ENCODE measurements around the gene GNG14.
"Not testable (repeated sequence)": the region's sequence is repeated elsewhere in the genome, so short reads cannot be mapped to it uniquely, and the experiment has no call there.

The GNG14 gene

GRCh38 chr19:12696366-12697335 is 8.9 kb downstream of the GNG14 start, which contains the start of gene FBXW9:
Gene FBXW9, minus strand, starts transcription at chr19:12696631. Its CDS starts 50 bp downstream, at chr19:12696581.
- DNase-seq: peak; percentile 98

DNA sequence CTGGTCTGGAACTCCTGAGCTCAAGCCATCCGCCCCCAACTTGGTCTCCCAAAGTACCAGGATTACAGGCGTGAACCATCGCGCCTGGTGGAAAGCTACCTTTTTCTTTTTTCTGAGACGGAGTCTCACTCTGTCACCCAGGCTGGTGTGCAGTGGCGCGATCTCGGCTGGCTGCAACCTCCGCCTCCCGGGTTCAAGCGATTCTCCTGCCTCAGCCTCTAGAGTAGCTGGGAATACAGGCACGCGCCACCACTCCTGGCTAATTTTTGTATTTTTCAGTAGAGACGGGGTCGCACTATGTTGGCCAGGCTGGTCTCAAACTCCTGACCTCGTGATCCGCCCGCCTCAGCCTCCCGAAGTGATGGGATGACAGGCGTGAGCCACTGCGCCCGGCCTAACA is 9.6 kb downstream of the GNG14 start:
- not testable (repeated sequence) for DNase-seq

DNA sequence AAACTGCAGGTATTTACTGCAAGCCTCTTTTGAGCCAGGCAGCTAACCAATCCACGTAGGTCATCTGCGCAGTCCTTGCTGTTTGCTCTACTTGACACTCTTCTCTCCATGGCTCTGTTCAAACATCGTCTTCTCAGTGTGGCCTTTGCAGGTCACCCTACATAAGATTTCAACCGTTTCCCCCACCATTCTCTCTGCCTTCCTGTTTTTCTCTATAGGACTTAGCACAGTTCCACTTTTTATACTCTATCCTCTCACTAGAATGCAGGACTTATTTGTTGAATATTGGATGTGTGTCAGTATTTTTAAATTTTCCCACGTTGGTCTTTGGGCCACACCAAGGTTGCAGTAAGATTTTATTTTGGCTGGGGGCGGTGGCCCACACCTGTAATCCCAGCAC is 10.3 kb downstream of the GNG14 start:
- no peak for DNase-seq

DNA sequence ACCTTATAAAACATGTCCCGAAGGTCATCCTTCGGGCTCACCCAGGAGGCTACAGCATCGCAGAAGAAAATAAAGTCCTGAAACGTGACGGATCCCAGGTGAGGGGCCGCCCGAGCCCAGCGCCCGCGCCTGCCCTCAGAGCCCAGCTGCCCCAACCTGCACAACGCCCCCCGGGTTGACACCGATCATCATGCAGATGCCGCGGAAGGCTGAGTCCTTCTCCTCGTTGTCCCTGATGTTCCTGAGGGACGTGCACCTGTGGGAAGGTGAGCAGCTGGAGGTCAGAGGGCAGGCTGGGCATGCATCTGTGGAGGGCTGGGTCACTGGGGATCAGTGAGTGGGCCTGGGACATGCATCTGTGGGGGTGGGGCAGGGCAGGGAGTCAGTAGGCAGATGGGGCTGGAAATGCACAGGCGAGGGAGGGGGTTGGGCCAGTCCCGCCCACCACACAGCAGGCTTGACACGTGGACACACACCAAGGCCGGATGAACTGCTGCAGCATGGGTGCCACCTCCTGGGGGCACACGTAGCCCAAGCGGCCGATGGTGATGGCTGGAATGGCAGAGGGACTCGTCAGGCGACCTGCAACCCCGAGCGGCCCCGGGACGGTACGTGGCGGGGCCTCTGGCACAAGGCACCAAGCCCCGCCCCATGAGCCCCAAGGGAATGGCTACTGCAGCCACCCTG is 13.9 kb downstream of the GNG14 start:
- DNase-seq: no peak

DNA sequence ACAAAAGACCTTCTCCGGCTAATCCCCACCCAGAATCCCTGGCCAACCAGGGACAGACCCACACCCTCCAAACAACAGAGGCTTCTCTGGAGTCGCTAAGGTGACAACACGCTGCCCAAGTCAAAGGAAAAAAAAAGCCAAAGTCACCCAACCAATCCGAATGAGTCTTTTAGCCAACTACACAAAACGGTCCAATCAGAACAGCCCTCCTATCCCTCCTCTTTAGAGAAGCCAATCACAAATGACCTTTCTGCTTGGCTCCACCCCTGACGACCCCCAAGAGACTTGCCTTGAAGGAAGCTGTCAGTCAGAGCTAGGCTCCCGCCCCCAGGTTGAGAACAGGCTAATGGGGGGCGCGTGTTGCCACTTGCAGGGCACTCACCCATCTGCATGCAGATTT is 15.2 kb downstream of the GNG14 start:
- peak; percentile 90 for DNase-seq

GRCh38 chr19:12705169-12705568 is 17.4 kb downstream of the GNG14 start:
- no peak for DNase-seq

DNA sequence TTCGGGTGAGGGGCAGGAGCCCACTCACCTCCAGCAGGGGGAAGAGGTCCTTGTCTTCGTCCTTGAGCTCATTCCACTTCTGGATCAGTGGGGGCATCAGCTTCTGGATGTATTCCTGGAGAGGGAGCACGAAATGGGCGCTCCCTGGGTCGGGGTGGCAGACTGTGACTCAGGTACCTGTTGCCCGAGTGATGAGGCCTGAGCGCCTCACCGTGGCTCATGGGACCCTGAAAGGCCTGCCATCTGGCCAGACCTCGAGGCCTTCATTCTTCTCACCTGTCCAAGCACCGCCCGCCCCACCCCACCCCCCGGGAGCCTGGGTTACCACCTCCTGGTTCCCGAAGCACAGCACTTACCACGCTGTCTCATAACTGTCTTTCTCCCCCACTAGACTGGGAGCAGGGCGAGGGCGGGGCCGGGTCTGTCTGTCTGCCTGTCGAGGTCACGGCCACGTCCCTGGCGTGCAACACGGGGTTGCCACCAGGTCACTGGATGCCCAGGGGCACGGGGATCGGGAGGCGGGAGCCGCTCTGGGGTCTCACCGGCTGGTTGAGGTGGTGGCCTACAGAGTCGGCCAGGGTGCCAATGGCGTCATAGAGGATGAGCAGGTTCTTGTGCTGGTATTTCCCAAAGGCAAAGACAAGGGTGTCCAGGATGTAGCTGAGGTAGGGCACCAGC is 18.0 kb downstream of the GNG14 start:
- no peak for DNase-seq

DNA sequence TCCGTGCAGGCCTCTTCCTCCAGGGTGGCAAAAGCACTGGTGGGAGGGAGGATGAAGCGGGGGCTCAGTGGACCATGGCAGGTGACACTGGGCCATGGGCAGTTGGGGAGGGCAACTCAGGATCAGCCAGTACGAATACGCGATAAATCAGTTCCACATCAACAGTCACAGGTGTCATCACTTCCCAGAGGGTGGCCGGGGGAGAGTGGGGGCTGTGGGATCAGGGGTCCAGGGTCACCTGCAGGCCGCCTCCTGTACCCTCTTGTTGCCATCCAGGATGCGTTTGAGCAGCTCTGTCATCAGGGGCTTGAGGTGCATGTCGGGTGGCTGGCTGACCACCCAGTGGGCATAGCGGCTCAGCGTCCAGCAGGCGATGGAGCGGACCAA is 18.5 kb downstream of the GNG14 start:
- DNase-seq: no peak

- DNase-seq: no peak
Observed at GRCh38 chr19:12708641-12709040, 20.8 kb downstream of the GNG14 start.

GRCh38 chr19:12711187-12711586 is 23.4 kb downstream of the GNG14 start:
- no peak for DNase-seq

DNA sequence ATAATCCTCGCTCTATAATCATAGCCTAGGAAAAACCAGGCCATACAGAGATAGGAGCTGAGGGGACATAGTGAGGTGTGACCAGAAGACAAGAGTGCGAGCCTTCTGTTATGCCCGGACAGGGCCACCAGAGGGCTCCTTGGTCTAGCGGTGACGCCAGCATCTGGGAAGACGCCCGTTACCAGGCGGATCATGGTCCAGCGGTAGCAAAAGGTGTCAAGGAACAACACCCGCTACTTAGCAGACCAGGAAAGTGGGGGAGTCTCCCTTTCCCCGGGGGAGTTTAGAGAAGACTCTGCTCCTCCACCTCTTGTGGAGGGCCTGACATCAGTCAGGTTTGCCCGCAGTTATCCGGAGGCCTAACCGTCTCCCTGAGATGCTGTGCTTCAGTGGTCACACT is 24.3 kb downstream of the GNG14 start:
- DNase-seq: not testable (repeated sequence)

DNA sequence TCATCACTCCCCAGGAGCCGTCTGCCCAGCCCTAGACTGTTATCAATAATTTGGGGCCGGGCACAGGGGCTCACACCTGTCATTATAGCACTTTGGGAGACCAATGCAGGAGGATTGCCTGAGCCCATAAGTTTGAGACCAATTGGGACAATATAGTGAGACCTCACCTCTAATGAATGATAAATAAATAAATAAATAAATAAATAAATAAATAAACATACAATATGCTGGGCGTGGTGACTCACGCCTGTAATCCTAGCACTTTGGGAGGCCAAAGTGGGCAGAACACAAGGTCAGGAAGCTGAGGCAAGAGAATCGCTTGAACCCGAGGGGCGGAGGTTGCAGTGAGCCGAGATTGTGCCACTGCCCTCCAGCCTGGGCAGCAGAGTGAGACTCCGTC is 25.5 kb downstream of the GNG14 start:
- not testable (repeated sequence) for DNase-seq

DNA sequence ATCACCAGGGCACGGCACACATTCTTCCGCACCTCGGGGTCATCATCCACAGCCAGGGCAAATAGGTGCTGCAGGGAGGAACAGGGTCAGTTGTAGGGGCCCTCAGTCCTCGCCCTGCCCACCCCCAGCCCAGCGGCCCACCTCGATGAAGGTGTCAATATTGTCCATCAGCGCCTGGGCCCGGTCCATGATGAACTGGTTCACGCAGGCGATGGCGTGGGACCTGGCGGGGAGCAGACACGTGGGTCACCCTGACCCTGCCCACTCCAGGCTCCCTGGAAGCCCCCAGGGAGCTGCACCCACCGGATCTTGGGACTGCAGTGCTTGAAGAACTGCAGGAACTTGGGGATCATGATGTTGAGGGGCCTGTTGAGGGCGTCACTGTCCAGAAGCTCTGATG is 27.3 kb downstream of the GNG14 start:
- DNase-seq: no peak

DNA sequence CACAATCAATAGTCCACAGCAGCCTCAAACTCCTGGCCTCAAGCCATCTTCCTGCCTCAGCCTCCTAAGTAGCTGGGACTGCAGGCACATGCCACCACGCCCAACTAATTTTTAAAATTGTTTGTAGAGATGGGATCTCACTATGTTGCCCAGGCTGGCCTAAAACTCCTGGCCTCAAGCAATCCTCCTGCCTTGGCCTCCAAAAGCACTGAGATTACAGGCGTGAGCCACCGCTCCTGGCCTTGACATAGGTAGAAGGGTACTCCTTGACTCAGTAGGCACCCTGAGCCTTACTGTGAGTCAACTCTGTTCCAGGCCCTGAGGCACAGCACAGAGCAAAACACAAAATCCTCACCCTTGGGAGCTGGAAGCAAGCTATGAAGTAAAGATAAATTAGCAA is 28.1 kb downstream of the GNG14 start:
- DNase-seq: no peak

DNA sequence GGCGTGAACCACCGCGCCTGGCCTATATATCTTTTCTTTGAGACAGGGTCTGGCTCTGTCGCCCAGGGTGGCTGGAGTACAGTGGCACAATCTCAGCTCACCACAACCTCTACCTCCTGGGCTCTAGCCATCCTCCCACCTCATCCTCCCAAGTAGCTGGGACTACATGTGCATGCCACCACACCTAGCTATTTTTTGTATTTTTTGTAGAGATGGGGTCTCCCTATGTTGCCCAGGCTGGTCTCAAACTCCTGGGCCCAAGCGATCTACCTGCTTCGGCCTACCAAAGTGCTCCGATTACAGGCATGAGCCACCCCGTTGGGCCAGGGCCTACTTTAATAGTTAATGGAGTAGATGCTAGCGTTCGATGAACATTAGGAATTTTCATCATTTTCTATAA is 32.5 kb downstream of the GNG14 start:
- DNase-seq: no peak

GRCh38 chr19:12720851-12721655 is 33.3 kb downstream of the GNG14 start:
- peak; percentile 60 for DNase-seq

DNA sequence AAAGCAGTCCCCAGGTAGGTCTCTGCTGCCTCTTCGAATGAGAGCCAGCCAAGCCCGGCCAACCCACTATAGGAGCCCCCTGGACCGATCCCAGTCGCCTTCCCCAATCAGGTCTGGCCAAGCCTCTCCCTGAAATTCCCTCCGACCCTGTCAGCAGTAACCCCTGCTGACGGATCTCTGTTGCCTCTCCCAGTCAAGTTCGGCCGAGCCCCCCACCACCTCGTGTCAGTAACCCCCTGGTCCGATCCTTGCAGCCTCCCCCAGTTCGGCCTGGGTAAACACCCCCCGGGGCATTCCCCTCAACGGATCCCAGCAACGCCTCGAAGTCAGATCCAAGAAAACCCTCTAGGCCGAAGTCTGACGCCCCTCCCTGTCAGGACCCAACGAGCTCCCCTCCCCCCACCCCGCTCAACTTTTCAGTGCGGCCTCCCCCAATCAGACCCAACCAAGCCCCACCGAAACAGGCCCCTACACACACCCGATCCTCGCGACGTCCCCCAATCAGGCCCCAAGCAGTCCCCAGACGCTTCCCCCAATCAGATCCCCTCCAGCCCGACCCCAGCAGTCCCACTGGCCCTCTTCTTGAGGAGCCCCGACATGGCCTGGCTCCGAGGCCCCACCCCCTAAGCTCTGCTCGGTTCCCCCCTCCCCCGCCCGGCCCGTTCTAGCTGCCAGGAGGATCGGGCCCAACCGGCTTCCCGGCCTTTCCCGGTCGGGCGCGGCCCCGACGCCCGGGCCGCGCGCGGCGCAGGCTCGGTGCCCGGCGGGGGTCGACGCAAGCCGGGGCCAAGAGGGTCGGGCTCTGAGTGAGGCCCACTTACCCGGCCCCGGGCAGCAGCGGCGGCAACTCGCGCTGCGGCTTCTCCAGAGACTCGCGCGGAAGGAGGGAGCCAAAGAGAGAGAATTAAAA is 34.1 kb downstream of the GNG14 start:
- peak; percentile 92 for DNase-seq

DNA sequence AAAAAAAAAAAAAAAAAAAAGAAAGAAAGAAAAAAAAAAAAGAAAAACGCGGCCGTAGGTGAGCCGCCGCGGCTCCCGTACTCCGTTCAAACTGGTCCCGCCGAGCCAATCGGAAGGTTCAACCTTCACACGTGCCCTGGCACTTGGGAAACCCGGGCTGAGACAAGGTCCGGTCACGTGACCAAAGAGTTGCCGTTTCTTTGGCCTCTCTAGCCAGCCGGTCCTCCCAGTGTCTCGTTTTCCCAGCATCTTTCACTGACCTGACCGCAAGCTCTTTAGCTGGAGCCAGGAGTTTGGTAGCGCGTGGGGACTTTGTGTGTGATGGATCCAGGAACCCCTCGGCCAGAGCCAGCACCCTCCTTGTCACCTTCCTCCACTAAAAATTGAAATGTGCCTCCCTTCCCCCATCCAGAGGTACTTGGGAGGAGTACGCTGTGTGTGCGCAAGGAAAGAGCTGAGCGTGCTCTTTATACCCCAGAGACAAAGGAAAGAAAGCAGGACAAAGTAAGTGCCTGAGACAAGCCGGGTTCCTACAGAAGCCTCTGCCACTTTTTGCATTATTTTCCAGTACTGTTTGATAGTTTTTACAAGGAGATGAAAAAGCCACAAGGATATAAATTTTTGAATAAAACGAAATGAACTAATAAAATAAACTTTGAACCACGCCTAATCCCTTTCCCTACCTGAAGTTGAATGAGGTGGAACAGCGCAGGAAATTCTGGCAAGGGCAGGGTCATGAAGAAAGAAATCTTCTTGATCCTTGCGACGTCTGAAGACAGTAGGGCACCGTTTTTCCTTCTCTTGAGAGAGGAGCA is 35.0 kb downstream of the GNG14 start:
- DNase-seq: peak; percentile 100

DNA sequence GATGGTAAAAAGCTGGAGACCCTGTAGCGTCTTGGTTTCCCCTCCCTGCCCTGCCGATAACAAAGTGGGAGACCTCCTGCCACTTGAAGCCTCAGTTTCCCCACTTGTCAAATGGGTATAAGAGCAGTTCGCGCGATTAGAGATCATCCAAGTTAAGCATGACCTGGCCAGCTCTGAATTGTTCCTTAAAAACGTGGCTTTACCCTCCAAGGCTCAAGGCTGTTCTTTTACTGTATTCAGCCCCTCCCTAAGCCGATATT is 35.5 kb downstream of the GNG14 start:
- peak; percentile 44 for DNase-seq

- peak; percentile 93 for DNase-seq
Observed at GRCh38 chr19:12723641-12724426, 36.0 kb downstream of the GNG14 start, which contains the start of gene TNPO2. Gene TNPO2, minus strand, starts transcription at chr19:12723932. Its CDS starts 2,955 bp downstream, at chr19:12720977.
